SK-N-SH treated with all-trans-retinoic acid at 6 μM for 48 hours (cell line): ENCODE results near the gene S100A8.

Experiments used
- ATAC-seq: fragments of 200-7000 bp; cut with Tn5 transposase; 3 replicates; pipeline ENCODE4 v1.9.1; 2020; ENCODE audit warnings: mild to moderate bottlenecking, moderate library complexity
- ARNTL ChIP-seq: fragments of 450-650 bp; formaldehyde crosslinking; IDR thresholded peaks from 2 replicates; pipeline ENCODE4 v1.5.0; 2020; ENCODE audit warnings: low read depth, mild to moderate bottlenecking, moderate library complexity, borderline replicate concordance
- BACH2 ChIP-seq: fragments of 250-450 bp; sonication (Bioruptor Pico); IDR thresholded peaks from 2 replicates; pipeline ENCODE4 v1.9.0; 2021; ENCODE audit warnings: mild to moderate bottlenecking, borderline replicate concordance
- CREB5 ChIP-seq: fragments of 250-450 bp; sonication (Bioruptor Pico); IDR thresholded peaks from 2 replicates; pipeline ENCODE4 v1.5.1; 2020; ENCODE audit warnings: low read depth, mild to moderate bottlenecking, moderate library complexity
- ESRRG ChIP-seq: fragments of 250-450 bp; sonication (Bioruptor Pico); IDR thresholded peaks from 2 replicates; pipeline ENCODE4 v1.6.1; 2021; ENCODE audit warnings: mild to moderate bottlenecking
- GLIS3 ChIP-seq: fragments of 250-450 bp; sonication (Bioruptor Pico); IDR thresholded peaks from 2 replicates; pipeline ENCODE4 v1.5.0; 2020; ENCODE audit warnings: mild to moderate bottlenecking, moderate library complexity
- OSR1 ChIP-seq: fragments of 250-450 bp; sonication (Bioruptor Pico); IDR thresholded peaks from 2 replicates; pipeline ENCODE4 v1.8.0; 2022; ENCODE audit warnings: moderate library complexity, mild to moderate bottlenecking, inconsistent platforms
- PATZ1 ChIP-seq: fragments of 250-450 bp; sonication (Bioruptor Pico); IDR thresholded peaks from 2 replicates; pipeline ENCODE4 v1.8.0; 2020; ENCODE audit warnings: mild to moderate bottlenecking, moderate library complexity, borderline replicate concordance
- PPARA ChIP-seq: fragments of 250-450 bp; sonication (Bioruptor Pico); IDR thresholded peaks from 2 replicates; pipeline ENCODE4 v1.5.0; 2020; ENCODE audit warnings: mild to moderate bottlenecking, borderline replicate concordance
- SNAI2 ChIP-seq: fragments of 250-450 bp; sonication (Bioruptor Pico); IDR thresholded peaks from 2 replicates; pipeline ENCODE4 v1.5.0; 2020; ENCODE audit warnings: mild to moderate bottlenecking, moderate library complexity
- TCF4 ChIP-seq: fragments of 250-450 bp; sonication (Bioruptor Pico); IDR thresholded peaks from 2 replicates; pipeline ENCODE4 v1.8.0; 2021; ENCODE audit warnings: mild to moderate bottlenecking, moderate library complexity, borderline replicate concordance
- TOX ChIP-seq: fragments of 250-450 bp; sonication (Bioruptor Pico); IDR thresholded peaks from 2 replicates; pipeline ENCODE4 v1.8.0; 2021; ENCODE audit warnings: mild to moderate bottlenecking, moderate library complexity, borderline replicate concordance
- ZC3H10 ChIP-seq: fragments of 250-450 bp; sonication (Bioruptor Pico); IDR thresholded peaks from 2 replicates; pipeline ENCODE4 v1.5.1; 2021; ENCODE audit warnings: mild to moderate bottlenecking, moderate library complexity
- ZFP3 ChIP-seq: fragments of 250-450 bp; sonication (Bioruptor Pico); IDR thresholded peaks from 2 replicates; pipeline ENCODE4 v1.5.0; 2020; ENCODE audit warnings: mild to moderate bottlenecking, moderate library complexity
- ZFP30 ChIP-seq: fragments of 450-650 bp; formaldehyde crosslinking; IDR thresholded peaks from 2 replicates; pipeline ENCODE4 v1.5.0; 2022; ENCODE audit warnings: mild to moderate bottlenecking, moderate library complexity
- ZNF565 ChIP-seq: fragments of 450-650 bp; formaldehyde crosslinking; conservative IDR thresholded peaks from 2 replicates; pipeline ENCODE4 v1.5.0; 2020; ENCODE audit warnings: low read depth, mild to moderate bottlenecking, moderate library complexity
- ZNF70 ChIP-seq: fragments of 450-650 bp; formaldehyde crosslinking; IDR thresholded peaks from 2 replicates; pipeline ENCODE4 v1.5.0; 2020; ENCODE audit warnings: mild to moderate bottlenecking, moderate library complexity
- ZNF8 ChIP-seq: fragments of 450-650 bp; formaldehyde crosslinking; IDR thresholded peaks from 2 replicates; pipeline ENCODE4 v1.5.0; 2020; ENCODE audit warnings: mild to moderate bottlenecking, moderate library complexity
- TF ChIP-seq, protein P1 (sequence below): fragments of 250-450 bp; sonication (Bioruptor Pico); IDR thresholded peaks from 2 replicates; pipeline ENCODE4 v1.5.0; 2020; ENCODE audit warnings: mild to moderate bottlenecking, moderate library complexity
- TF ChIP-seq, protein P2 (sequence below): fragments of 250-450 bp; sonication (Bioruptor Pico); IDR thresholded peaks from 2 replicates; pipeline ENCODE4 v1.5.1; 2021; ENCODE audit warnings: mild to moderate bottlenecking, moderate library complexity

Gene S100A8

GRCh38 chr1:153345187-153346076 is 45.4 kb downstream of the S100A8 start:
- no peak for TF ChIP-seq ZNF8 (CRISPR knock-in tag)
- no peak for TF ChIP-seq BACH2 (CRISPR knock-in tag)
- TF ChIP-seq ZFP30 = no peak
- TF ChIP-seq PATZ1 (CRISPR knock-in tag) = no peak
- TF ChIP-seq, protein P1, sequence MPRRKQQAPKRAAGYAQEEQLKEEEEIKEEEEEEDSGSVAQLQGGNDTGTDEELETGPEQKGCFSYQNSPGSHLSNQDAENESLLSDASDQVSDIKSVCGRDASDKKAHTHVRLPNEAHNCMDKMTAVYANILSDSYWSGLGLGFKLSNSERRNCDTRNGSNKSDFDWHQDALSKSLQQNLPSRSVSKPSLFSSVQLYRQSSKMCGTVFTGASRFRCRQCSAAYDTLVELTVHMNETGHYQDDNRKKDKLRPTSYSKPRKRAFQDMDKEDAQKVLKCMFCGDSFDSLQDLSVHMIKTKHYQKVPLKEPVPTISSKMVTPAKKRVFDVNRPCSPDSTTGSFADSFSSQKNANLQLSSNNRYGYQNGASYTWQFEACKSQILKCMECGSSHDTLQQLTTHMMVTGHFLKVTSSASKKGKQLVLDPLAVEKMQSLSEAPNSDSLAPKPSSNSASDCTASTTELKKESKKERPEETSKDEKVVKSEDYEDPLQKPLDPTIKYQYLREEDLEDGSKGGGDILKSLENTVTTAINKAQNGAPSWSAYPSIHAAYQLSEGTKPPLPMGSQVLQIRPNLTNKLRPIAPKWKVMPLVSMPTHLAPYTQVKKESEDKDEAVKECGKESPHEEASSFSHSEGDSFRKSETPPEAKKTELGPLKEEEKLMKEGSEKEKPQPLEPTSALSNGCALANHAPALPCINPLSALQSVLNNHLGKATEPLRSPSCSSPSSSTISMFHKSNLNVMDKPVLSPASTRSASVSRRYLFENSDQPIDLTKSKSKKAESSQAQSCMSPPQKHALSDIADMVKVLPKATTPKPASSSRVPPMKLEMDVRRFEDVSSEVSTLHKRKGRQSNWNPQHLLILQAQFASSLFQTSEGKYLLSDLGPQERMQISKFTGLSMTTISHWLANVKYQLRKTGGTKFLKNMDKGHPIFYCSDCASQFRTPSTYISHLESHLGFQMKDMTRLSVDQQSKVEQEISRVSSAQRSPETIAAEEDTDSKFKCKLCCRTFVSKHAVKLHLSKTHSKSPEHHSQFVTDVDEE (CRISPR knock-in tag) = no peak
- no peak for TF ChIP-seq ARNTL (CRISPR knock-in tag)
- TF ChIP-seq, protein P2, sequence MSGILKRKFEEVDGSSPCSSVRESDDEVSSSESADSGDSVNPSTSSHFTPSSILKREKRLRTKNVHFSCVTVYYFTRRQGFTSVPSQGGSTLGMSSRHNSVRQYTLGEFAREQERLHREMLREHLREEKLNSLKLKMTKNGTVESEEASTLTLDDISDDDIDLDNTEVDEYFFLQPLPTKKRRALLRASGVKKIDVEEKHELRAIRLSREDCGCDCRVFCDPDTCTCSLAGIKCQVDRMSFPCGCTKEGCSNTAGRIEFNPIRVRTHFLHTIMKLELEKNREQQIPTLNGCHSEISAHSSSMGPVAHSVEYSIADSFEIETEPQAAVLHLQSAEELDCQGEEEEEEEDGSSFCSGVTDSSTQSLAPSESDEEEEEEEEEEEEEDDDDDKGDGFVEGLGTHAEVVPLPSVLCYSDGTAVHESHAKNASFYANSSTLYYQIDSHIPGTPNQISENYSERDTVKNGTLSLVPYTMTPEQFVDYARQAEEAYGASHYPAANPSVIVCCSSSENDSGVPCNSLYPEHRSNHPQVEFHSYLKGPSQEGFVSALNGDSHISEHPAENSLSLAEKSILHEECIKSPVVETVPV (CRISPR knock-in tag) = no peak
- no peak for TF ChIP-seq GLIS3 (CRISPR knock-in tag)
- TF ChIP-seq TCF4 (CRISPR knock-in tag) = no peak
- TF ChIP-seq ZNF70 (CRISPR knock-in tag) = no peak
- no peak for TF ChIP-seq OSR1 (CRISPR knock-in tag)
- TF ChIP-seq TOX (CRISPR knock-in tag) = no peak
- no peak for TF ChIP-seq ZC3H10 (CRISPR knock-in tag)
- no peak for TF ChIP-seq CREB5 (CRISPR knock-in tag)
- TF ChIP-seq SNAI2 (CRISPR knock-in tag) = no peak
- no peak for ATAC-seq

- no peak for ATAC-seq
- TF ChIP-seq ZNF8 (CRISPR knock-in tag) (no peak), OSR1 (CRISPR knock-in tag) (no peak), CREB5 (CRISPR knock-in tag) (no peak), BACH2 (CRISPR knock-in tag) (no peak), PPARA (CRISPR knock-in tag) (no peak), ZNF565 (CRISPR knock-in tag) (no peak), TOX (CRISPR knock-in tag) (no peak), ESRRG (CRISPR knock-in tag) (no peak)
Measured at GRCh38 chr1:153344718-153345025, 46.2 kb downstream of the S100A8 start.

GRCh38 chr1:153343811-153344717 is 46.8 kb downstream of the S100A8 start:
- no peak for ATAC-seq
- TF ChIP-seq SNAI2 (CRISPR knock-in tag) = no peak
- TF ChIP-seq, protein P1 (CRISPR knock-in tag) = no peak
- no peak for TF ChIP-seq ESRRG (CRISPR knock-in tag)
- no peak for TF ChIP-seq ZNF8 (CRISPR knock-in tag)
- no peak for TF ChIP-seq ZNF70 (CRISPR knock-in tag)
- TF ChIP-seq ZC3H10 (CRISPR knock-in tag) = no peak
- TF ChIP-seq CREB5 (CRISPR knock-in tag) = no peak
- no peak for TF ChIP-seq ZFP3 (CRISPR knock-in tag)
- TF ChIP-seq ARNTL (CRISPR knock-in tag) = no peak
